BLaER1 (cell line): Measurements from ENCODE around the gene SLC11A1.

Source experiments
- H3K27ac ChIP-seq: shearing (Covaris generic); formaldehyde crosslinking; 2 replicates; pipeline ENCODE4 v1.8.1; 2022
- H3K27me3 ChIP-seq: shearing (Covaris generic); formaldehyde crosslinking; 2 replicates; pipeline ENCODE4 v1.8.1; 2022
- H3K36me3 ChIP-seq: shearing (Covaris generic); formaldehyde crosslinking; 2 replicates; pipeline ENCODE4 v1.8.1; 2022
- H3K4me1 ChIP-seq: shearing (Covaris generic); formaldehyde crosslinking; 2 replicates; pipeline ENCODE4 v1.8.1; 2022
- H3K4me2 ChIP-seq: shearing (Covaris generic); formaldehyde crosslinking; 2 replicates; pipeline ENCODE4 v1.8.1; 2022
- H3K4me3 ChIP-seq: shearing (Covaris generic); formaldehyde crosslinking; 2 replicates; pipeline ENCODE4 v1.8.1; 2022
- H3K9ac ChIP-seq: shearing (Covaris generic); formaldehyde crosslinking; 2 replicates; pipeline ENCODE4 v1.8.1; 2022
- H3K9me3 ChIP-seq: shearing (Covaris generic); formaldehyde crosslinking; 2 replicates; pipeline ENCODE4 v1.8.1; 2022
- H4K20me1 ChIP-seq: shearing (Covaris generic); formaldehyde crosslinking; 2 replicates; pipeline ENCODE4 v1.8.1; 2022
- Cebpa-rat ChIP-seq: shearing (Covaris generic); IDR thresholded peaks from 2 replicates; pipeline ENCODE4 v1.8.1; 2022

The SLC11A1 gene

GRCh38 chr2:218392459-218392858, 10.4 kb downstream of the SLC11A1 start:
- Histone ChIP-seq H3K9ac (0 out of 2 replicates have a peak overlapping the region, but pooled peaks have one; percentile 29), H3K27me3 (peaks cover 8% of the 10 kb centered on the region), H3K27ac (0 out of 2 replicates have a peak overlapping the region, but pooled peaks have one; percentile 51), H3K4me3 (no peak overlapping the region), H3K36me3 (no peaks in the 10 kb centered on the region), H3K4me2 (peak overlapping the region; percentile 99), H3K9me3 (no peaks in the 10 kb centered on the region), H4K20me1 (no peaks in the 10 kb centered on the region), H3K4me1 (peaks cover 60% of the 10 kb centered on the region)
- no peak for TF ChIP-seq Cebpa-rat

GRCh38 chr2:218392891-218393462, 10.9 kb downstream of the SLC11A1 start:
- no peaks in the 10 kb centered on the region for H4K20me1 ChIP-seq
- H3K9ac ChIP-seq, result peak overlapping the region; percentile 29; the same call in 1 of the 2 replicates
- H3K4me1 ChIP-seq, result peaks cover 65% of the 10 kb centered on the region
- no peaks in the 10 kb centered on the region for H3K36me3 ChIP-seq
- peak overlapping the region; percentile 99 for H3K4me2 ChIP-seq
- peaks cover 13% of the 10 kb centered on the region for H3K27me3 ChIP-seq
- H3K4me3 ChIP-seq, result no peak overlapping the region
- no peaks in the 10 kb centered on the region for H3K9me3 ChIP-seq
- H3K27ac ChIP-seq, result peak overlapping the region; percentile 51; the same call in 1 of the 2 replicates
- TF ChIP-seq Cebpa-rat, result no peak

GRCh38 chr2:218393750-218394290, 11.7 kb downstream of the SLC11A1 start:
- no peak overlapping the region for H3K27ac ChIP-seq
- H3K4me2 ChIP-seq, result peak overlapping the region; percentile 99
- no peak overlapping the region for H3K9ac ChIP-seq
- H3K27me3 ChIP-seq, result peaks cover 21% of the 10 kb centered on the region
- no peaks in the 10 kb centered on the region for H3K36me3 ChIP-seq
- no peak overlapping the region for H3K4me3 ChIP-seq
- H3K4me1 ChIP-seq, result peaks cover 71% of the 10 kb centered on the region
- no peaks in the 10 kb centered on the region for H3K9me3 ChIP-seq
- TF ChIP-seq Cebpa-rat, result no peak
- no peaks in the 10 kb centered on the region for H4K20me1 ChIP-seq

DNA sequence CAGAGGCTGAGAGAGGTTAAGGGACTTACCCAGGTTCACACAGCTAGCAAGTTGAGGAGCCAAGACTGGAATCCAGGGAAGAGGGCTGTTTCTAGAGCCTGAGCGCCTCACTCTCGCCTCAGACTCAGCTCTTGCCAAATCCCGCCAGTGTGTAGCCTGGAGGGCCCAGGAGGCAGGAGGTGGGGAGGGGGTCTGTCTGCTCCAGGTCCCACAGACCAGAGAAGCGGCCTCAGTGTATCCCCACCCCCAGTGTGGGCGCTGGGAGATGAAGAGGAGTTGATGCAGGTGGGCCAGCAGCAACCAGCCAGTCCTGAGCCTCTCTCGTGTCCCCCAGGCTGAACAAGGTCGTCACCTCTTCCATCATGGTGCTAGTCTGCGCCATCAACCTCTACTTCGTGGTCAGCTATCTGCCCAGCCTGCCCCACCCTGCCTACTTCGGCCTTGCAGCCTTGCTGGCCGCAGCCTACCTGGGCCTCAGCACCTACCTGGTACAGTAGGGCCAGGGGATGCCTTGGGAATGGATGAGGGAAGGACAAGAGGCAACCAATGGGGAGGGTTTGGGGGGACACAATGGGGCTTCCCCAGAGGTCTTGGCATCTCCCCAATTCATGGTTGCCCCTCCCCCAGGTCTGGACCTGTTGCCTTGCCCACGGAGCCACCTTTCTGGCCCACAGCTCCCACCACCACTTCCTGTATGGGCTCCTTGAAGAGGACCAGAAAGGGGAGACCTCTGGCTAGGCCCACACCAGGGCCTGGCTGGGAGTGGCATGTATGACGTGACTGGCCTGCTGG, 12.4 kb downstream of the SLC11A1 start:
- Histone ChIP-seq H3K9me3 (no peaks in the 10 kb centered on the region), H3K9ac (no peak overlapping the region), H3K36me3 (no peaks in the 10 kb centered on the region), H4K20me1 (no peaks in the 10 kb centered on the region), H3K4me1 (peaks cover 74% of the 10 kb centered on the region), H3K27ac (no peak overlapping the region), H3K27me3 (peaks cover 26% of the 10 kb centered on the region), H3K4me3 (no peak overlapping the region), H3K4me2 (peak overlapping the region; percentile 99)
- no peak for TF ChIP-seq Cebpa-rat

GRCh38 chr2:218395090-218395444, 13.0 kb downstream of the SLC11A1 start:
- Histone ChIP-seq H3K4me3 (no peak overlapping the region), H3K4me1 (peaks cover 68% of the 10 kb centered on the region), H3K9ac (no peak overlapping the region), H3K27me3 (peaks cover 26% of the 10 kb centered on the region), H3K9me3 (no peaks in the 10 kb centered on the region), H3K27ac (no peak overlapping the region), H3K4me2 (peak overlapping the region; percentile 99), H3K36me3 (no peaks in the 10 kb centered on the region), H4K20me1 (no peaks in the 10 kb centered on the region)
- TF ChIP-seq Cebpa-rat, result no peak

DNA sequence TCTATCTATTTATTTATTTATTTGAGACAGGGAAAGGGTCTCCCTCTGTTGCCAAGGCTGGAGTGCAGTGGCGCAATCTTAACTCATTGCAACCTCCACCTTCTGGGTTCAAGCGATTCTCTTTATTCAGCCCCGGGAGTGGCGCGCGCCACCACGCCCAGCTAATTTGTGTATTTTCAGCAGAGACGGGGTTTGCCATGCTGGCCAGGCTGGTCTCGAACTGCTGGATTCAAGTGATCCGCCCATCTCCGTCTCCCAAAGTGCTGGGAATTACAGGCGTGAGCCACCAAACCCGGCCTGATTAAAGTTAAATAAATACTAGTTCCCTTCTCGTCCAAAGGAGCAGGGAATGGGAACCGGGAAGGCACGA, 13.4 kb downstream of the SLC11A1 start:
- Histone ChIP-seq H3K36me3 (no peaks in the 10 kb centered on the region), H4K20me1 (no peaks in the 10 kb centered on the region), H3K9ac (peak overlapping the region; percentile 92; the same call in 1 of the 2 replicates), H3K27ac (peak overlapping the region; percentile 97), H3K4me1 (peaks cover 65% of the 10 kb centered on the region), H3K4me2 (peak overlapping the region; percentile 99), H3K9me3 (no peaks in the 10 kb centered on the region), H3K27me3 (peaks cover 26% of the 10 kb centered on the region), H3K4me3 (peak overlapping the region; percentile 93)
- 0 out of 2 replicates have a peak, but pooled peaks have one; percentile 11 for TF ChIP-seq Cebpa-rat

DNA sequence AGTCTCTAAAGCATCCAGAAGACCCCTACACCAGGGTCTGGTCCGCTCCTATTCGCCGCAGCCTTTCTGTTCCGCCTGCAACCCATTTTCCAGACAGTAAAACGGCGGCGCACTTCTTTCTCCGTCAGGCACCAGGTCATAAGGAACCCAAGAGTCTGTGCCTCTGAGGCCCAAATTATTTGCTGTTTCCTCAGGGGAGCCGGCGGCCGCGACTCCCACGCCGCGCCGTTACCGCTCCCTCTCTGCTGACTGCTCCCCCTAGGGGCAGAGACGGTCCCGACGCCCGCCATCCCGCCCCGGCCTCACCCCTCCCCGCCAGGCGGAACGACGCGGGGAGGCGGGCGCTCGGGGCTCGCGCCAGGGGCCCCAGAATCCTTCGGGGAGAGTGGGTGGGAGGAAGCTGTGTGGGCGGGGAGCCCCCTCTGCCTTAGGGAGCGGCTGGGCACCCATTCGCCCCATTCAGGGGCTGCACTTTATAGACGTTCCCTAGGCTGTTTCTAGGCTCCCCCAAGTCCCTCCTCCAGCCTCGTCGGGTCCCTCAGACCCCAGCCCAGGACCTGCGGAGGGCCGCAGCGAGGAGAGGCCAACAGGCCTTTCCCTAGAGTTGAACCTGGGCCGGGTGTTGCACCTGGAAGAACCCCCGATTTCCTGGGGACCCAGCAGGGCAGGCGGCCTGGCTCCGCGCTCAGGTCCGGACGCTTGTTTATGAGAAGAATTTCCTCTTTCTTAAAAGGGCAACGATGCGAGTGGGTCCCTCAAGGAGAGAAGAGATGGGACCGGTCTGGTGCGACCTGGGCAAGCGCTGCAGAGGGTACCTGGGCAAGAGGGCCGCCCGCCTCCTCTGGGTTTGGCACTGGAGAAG, 14.0 kb downstream of the SLC11A1 start:
- Histone ChIP-seq H3K4me3 (peak overlapping the region; percentile 93), H4K20me1 (peaks cover 2% of the 10 kb centered on the region), H3K9ac (peak overlapping the region; percentile 92), H3K4me1 (peaks cover 64% of the 10 kb centered on the region), H3K27ac (peak overlapping the region; percentile 97), H3K4me2 (peak overlapping the region; percentile 99), H3K36me3 (no peaks in the 10 kb centered on the region), H3K9me3 (no peaks in the 10 kb centered on the region), H3K27me3 (peaks cover 26% of the 10 kb centered on the region)
- TF ChIP-seq Cebpa-rat, result no peak

DNA sequence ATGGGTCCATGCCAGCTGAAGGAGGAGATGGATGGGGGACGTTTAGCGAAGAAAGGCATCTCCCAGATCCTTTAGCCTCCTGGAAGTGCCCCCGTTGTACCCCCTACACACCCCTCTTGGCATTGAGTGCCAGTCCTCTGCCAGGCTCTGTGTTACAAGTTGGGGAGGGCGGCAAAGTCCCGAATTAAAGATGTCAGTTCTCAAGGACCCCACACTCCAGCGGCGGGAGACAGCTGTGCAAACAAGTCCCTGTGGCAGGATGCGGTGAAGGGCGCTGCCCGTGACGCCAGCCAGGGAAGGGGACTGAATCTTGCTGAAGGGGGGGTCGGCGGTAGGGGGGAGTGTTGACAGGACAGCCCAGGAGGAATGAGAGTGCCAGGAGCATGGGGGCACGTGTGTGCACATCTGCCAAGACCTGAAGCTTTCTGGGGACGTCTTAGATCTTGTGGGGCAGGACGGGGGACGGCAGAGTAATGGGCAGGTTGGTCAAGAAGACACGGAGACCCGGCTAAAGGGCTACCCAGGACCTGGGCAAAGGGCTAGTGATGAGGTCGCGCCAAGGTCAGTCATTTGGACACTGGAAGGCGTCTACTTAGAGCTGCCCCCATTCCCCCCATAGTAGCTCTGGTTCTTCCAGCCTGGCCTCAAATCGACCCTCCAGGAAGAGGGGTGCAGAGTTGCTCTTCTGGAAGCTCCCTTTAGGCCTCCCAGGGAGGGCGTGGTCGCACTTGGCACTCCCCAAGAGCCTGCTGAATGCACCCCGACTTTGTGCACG, 14.8 kb downstream of the SLC11A1 start:
- H3K27me3 ChIP-seq, result peaks cover 26% of the 10 kb centered on the region
- peaks cover 7% of the 10 kb centered on the region for H3K36me3 ChIP-seq
- TF ChIP-seq Cebpa-rat, result no peak
- H3K9ac ChIP-seq, result peak overlapping the region; percentile 92
- no peaks in the 10 kb centered on the region for H3K9me3 ChIP-seq
- H3K27ac ChIP-seq, result peak overlapping the region; percentile 97
- H4K20me1 ChIP-seq, result peaks cover 10% of the 10 kb centered on the region
- H3K4me3 ChIP-seq, result peak overlapping the region; percentile 93
- H3K4me1 ChIP-seq, result peaks cover 72% of the 10 kb centered on the region
- H3K4me2 ChIP-seq, result peak overlapping the region; percentile 99

GRCh38 chr2:218397463-218397819, 15.4 kb downstream of the SLC11A1 start:
- H3K4me1 ChIP-seq, result peaks cover 77% of the 10 kb centered on the region
- H3K36me3 ChIP-seq, result peaks cover 12% of the 10 kb centered on the region
- peaks cover 26% of the 10 kb centered on the region for H3K27me3 ChIP-seq
- H4K20me1 ChIP-seq, result peaks cover 16% of the 10 kb centered on the region
- no peak for TF ChIP-seq Cebpa-rat
- peak overlapping the region; percentile 99 for H3K4me2 ChIP-seq
- H3K27ac ChIP-seq, result peak overlapping the region; percentile 97
- no peaks in the 10 kb centered on the region for H3K9me3 ChIP-seq
- peak overlapping the region; percentile 93 for H3K4me3 ChIP-seq
- H3K9ac ChIP-seq, result peak overlapping the region; percentile 92
